MCF 10A (cell line): ENCODE results near the gene ADGRG7. TPM values are rescaled to one million over a fixed set of nuclear protein-coding genes. Genes with fewer than 3 reads are reported as not detected.

ENCODE experiments used
- BruUV-seq: library from RNA; stranded (reverse); fragments of 400-500 nt; replicated peaks from 2 replicates; lab custom pipeline; 2021; lab: Mats Ljungman, UMichigan
- CTCF ChIA-PET: fragments of 300-600 bp; sonication (Branson Sonifier 250); formaldehyde crosslinking; extraction: SDS; loops from one replicate; lab custom pipeline; 2021; ENCODE audit warnings: antibody characterized with exemption, inconsistent platforms; lab: Yijun Ruan, JAX
- POLR2A ChIA-PET: fragments of 300-600, 350-650 bp; sonication (Branson Sonifier 250); formaldehyde crosslinking; extraction: SDS; loops from one replicate; lab custom pipeline; 2020; ENCODE audit warnings: antibody characterized with exemption, inconsistent platforms; lab: Yijun Ruan, JAX
- DNase-seq: peaks from one replicate; pipeline ENCODE4 v3.0.0-alpha.2; 2018; ENCODE audit not compliant: unreplicated experiment
- H3K27ac Mint-ChIP-seq: one replicate; pipeline ENCODE4 v1.8.0; 2022; ENCODE audit warnings: mild to moderate bottlenecking, low read depth, mixed read lengths; ENCODE audit not compliant: unreplicated experiment
- H3K27me3 Mint-ChIP-seq: one replicate; pipeline ENCODE4 v1.8.0; 2022; ENCODE audit warnings: mixed read lengths; ENCODE audit not compliant: insufficient read depth, unreplicated experiment
- H3K36me3 Mint-ChIP-seq: one replicate; pipeline ENCODE4 v1.8.0; 2022; ENCODE audit warnings: mild to moderate bottlenecking, moderate library complexity, mixed read lengths; ENCODE audit not compliant: insufficient read depth, unreplicated experiment
- H3K4me1 Mint-ChIP-seq: one replicate; pipeline ENCODE4 v1.8.0; 2022; ENCODE audit warnings: mixed read lengths; ENCODE audit not compliant: insufficient read depth, unreplicated experiment
- H3K4me3 Mint-ChIP-seq: one replicate; pipeline ENCODE4 v1.8.0; 2022; ENCODE audit warnings: mild to moderate bottlenecking, moderate library complexity, mixed read lengths; ENCODE audit not compliant: unreplicated experiment
- H3K9me3 Mint-ChIP-seq: one replicate; pipeline ENCODE4 v1.8.0; 2022; ENCODE audit warnings: mixed read lengths; ENCODE audit not compliant: unreplicated experiment
- intact Hi-C: fragments of 100-400 bp; cut with micrococcal nuclease; formaldehyde crosslinking; loops from 2 replicates; pipeline ENCODE4 v1.14.1; 2022
- total RNA-seq: library from RNA; stranded (reverse); gene quantifications from 2 replicates; pipeline ENCODE4 v1.2.3, GENCODE V29; 2022
- TF ChIP-seq, protein P1 (sequence below): fragments of 200-600 bp; IDR thresholded peaks from one replicate; pipeline ENCODE4 v1.8.0; 2022; ENCODE audit warnings: antibody characterized with exemption, mild to moderate bottlenecking; ENCODE audit not compliant: unreplicated experiment

The ADGRG7 gene
- total RNA-seq, 1 experiment from 2014 or later: not detected

DNA sequence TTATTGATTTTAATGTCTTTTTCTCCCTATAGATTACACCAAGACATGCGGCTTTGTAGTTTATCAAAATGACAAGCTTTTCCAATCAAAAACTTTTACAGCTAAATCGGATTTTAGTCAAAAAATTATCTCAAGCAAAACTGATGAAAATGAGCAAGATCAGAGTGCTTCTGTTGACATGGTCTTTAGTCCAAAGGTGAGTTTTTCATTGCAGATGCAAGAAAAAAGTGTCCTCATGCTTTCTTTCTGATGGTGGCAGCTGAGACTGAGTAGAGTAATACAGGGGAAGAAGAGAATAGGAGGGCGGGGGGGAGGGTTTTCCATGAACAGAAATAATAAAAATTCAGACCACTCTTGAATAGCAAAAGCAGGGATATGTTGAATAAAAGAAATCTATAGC is 36.5 kb downstream of the ADGRG7 start:
- no peaks in the 10 kb centered on the region for H3K27me3 Mint-ChIP-seq
- H3K36me3 Mint-ChIP-seq: no peaks in the 10 kb centered on the region
- H3K27ac Mint-ChIP-seq: no peak overlapping the region
- DNase-seq: no peak
- peaks cover 7% of the 10 kb centered on the region for H3K4me1 Mint-ChIP-seq
- intact Hi-C loops: no loop called here
- ChIA-PET CTCF (interaction anchor here (1.4 to 1.6 kb wide), 2 partner anchors 11 to 42 kb away, joined by 3 to 8 read pairs; no protein-coding TSS in a partner anchor), POLR2A (no interaction called here)
- no peaks in the 10 kb centered on the region for H3K9me3 Mint-ChIP-seq
- no peak overlapping the region for H3K4me3 Mint-ChIP-seq
- no TSS peak for BruUV-seq
- TF ChIP-seq, protein P1, sequence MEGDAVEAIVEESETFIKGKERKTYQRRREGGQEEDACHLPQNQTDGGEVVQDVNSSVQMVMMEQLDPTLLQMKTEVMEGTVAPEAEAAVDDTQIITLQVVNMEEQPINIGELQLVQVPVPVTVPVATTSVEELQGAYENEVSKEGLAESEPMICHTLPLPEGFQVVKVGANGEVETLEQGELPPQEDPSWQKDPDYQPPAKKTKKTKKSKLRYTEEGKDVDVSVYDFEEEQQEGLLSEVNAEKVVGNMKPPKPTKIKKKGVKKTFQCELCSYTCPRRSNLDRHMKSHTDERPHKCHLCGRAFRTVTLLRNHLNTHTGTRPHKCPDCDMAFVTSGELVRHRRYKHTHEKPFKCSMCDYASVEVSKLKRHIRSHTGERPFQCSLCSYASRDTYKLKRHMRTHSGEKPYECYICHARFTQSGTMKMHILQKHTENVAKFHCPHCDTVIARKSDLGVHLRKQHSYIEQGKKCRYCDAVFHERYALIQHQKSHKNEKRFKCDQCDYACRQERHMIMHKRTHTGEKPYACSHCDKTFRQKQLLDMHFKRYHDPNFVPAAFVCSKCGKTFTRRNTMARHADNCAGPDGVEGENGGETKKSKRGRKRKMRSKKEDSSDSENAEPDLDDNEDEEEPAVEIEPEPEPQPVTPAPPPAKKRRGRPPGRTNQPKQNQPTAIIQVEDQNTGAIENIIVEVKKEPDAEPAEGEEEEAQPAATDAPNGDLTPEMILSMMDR: no peak

DNA sequence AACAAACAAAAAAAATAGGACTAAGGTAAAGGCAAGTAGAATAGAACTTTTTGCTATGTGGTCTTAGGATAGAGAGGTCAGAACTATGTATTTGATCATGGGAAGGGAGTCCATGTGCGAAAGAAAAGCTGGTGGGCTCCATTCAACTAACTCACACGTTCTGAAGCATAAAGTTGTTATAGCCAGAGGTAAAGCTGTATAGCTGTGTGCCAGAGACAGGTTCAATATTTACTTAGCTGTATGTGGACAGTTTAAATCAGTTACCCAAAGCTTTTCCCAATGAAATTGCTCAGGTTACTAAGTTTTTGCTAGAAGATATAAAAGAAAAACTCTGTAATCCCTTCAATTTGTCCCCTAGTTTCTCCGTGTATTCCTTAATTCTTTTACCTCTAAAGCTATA is 37.8 kb downstream of the ADGRG7 start:
- Mint-ChIP-seq H3K4me3 (no peak overlapping the region), H3K9me3 (no peaks in the 10 kb centered on the region), H3K36me3 (no peaks in the 10 kb centered on the region), H3K27me3 (no peaks in the 10 kb centered on the region), H3K27ac (no peak overlapping the region), H3K4me1 (peaks cover 13% of the 10 kb centered on the region)
- ChIA-PET POLR2A (interaction anchor here (0.5 kb wide), 1 partner anchor 1015 kb away, joined by 3 read pairs; no protein-coding TSS in a partner anchor), CTCF (interaction anchor here (0.6 to 1.4 kb wide), 3 partner anchors 44 to 220 kb away, joined by 3 to 6 read pairs (median 4); no protein-coding TSS in a partner anchor)
- TF ChIP-seq, protein P1: no peak
- no peak for DNase-seq
- BruUV-seq: no TSS peak
- intact Hi-C loops: no loop called here

DNA sequence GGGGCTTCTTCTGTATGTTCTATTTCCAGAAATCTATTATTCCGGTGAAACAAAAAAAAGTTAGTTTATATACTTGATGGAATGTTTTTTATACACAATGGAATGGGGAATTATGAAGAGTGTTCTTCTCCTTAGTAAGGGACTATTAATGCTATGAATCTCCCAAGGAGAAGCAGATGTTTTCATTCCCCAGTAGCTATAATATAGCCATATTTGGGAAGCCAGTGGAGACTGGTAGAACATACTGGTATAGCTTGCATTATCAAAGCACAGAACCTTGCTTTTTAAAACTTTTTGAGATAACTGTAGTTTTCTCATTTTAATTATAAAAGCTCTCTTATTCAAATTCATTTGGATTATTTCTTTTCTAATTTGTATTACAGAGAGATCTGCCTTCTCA is 38.3 kb downstream of the ADGRG7 start:
- TF ChIP-seq, protein P1: no peak
- Mint-ChIP-seq H3K27me3 (no peaks in the 10 kb centered on the region), H3K4me3 (no peak overlapping the region), H3K36me3 (no peaks in the 10 kb centered on the region), H3K27ac (no peak overlapping the region), H3K9me3 (no peaks in the 10 kb centered on the region), H3K4me1 (peaks cover 13% of the 10 kb centered on the region)
- POLR2A ChIA-PET: interaction anchor here (0.5 to 0.6 kb wide), 2 partner anchors 656 to 1015 kb away, joined by 3 to 5 read pairs; no protein-coding TSS in a partner anchor
- CTCF ChIA-PET: interaction anchor here (0.6 to 1.4 kb wide), 3 partner anchors 45 to 221 kb away, joined by 3 to 6 read pairs (median 4); no protein-coding TSS in a partner anchor
- intact Hi-C loops: no loop called here
- DNase-seq: no peak
- BruUV-seq: no TSS peak

DNA sequence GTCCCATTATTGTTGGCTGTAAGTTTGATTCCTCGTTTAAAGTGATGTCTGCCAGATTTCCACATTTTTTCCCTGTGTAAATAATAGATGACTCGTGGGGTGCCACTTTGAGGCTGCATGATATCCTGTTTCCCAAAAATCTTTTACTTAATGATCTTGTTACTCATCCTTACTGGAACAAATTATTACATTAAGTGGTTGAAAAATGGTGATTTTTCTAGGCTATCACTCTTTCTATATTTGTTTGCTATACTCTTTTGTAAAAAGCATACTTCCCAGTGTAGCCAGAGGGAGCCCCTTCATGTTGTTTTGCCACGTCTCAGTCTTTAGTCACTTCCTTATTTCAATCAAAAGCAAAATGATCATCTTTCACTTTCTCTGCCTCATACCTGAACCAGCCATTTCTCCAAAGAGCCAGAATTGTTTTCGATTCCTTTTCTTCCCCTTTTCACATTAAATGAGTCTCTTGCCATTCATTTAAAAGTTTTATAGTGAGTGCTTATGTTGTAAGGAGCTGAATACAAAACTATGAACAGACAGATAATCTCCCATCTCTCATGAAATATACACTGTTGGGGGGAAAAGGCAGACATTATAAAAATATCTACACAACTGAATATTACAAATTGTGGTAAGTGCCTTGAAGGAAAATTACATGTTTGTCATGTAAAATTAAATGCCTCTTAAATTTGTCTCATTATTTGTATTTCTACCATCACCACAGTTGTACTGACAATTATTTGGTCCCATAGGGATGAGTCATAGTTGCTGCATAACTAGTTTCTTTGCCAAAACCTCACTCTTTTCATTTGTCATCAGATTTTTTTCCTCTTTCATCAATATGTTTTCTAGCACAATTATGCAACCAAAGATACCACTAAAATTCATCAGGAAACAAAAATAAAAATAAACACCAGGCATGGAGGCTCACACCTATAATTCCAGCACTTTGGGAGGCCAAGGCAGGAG is 41.5 kb downstream of the ADGRG7 start:
- DNase-seq: peak; percentile 68
- POLR2A ChIA-PET: interaction anchor here (0.6 to 2.6 kb wide), 7 partner anchors 10 to 195 kb away, joined by 3 to 6 read pairs (median 5); partner anchors contain the start of gene TFG
- peak overlapping the region; percentile 87 for H3K27ac Mint-ChIP-seq
- TF ChIP-seq, protein P1: no peak
- H3K9me3 Mint-ChIP-seq: no peaks in the 10 kb centered on the region
- peaks cover 13% of the 10 kb centered on the region for H3K4me1 Mint-ChIP-seq
- CTCF ChIA-PET: interaction anchor here (0.6 to 1.0 kb wide), 2 partner anchors 59 to 63 kb away, joined by 3 read pairs; no protein-coding TSS in a partner anchor
- no TSS peak for BruUV-seq
- peak overlapping the region; percentile 66 for H3K4me3 Mint-ChIP-seq
- no peaks in the 10 kb centered on the region for H3K27me3 Mint-ChIP-seq
- no peaks in the 10 kb centered on the region for H3K36me3 Mint-ChIP-seq
- intact Hi-C loops: loop anchor here (2.0 kb wide), 1 partner anchor 60 kb away; no protein-coding TSS in a partner anchor
